Stimulated activated CD4-positive, alpha-beta T cell treated with anti-CD3 and anti-CD28 coated beads, TNF-alpha, amount 100 ng/mL, for 4 hours (primary cell): ENCODE results near the gene WFS1.

Experiments used
- DNase-seq, 3 experiments: peaks; one replicate each; pipeline ENCODE4 v3.0.0-alpha.2; 2020; ENCODE audit warnings: low read depth in 3 of 3

Gene WFS1

DNA sequence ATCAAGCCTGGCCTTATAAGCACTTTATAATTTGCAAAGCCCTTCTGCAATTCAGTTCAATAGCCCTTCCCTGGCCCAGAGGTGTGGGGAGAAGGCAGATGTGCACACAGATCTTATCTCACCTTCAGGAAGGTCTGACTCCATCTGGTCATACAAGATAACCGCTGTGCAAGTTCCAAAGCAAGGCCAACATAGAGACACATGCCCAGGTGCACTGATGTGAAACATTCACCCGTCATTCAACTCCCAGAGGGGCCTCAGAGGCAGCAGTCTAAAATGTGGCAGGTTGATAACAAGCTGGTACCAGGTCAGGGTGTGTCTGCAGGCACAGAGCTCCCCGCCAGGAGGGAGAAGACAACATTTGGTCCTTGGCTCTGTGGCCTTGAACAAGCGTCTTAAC, 10.9 kb upstream of the WFS1 start:
- DNase-seq: no peak

- DNase-seq: no peak
Observed at GRCh38 chr4:6259886-6260285, 9.8 kb upstream of the WFS1 start.

GRCh38 chr4:6262176-6262575, 7.5 kb upstream of the WFS1 start:
- DNase-seq: no peak

DNA sequence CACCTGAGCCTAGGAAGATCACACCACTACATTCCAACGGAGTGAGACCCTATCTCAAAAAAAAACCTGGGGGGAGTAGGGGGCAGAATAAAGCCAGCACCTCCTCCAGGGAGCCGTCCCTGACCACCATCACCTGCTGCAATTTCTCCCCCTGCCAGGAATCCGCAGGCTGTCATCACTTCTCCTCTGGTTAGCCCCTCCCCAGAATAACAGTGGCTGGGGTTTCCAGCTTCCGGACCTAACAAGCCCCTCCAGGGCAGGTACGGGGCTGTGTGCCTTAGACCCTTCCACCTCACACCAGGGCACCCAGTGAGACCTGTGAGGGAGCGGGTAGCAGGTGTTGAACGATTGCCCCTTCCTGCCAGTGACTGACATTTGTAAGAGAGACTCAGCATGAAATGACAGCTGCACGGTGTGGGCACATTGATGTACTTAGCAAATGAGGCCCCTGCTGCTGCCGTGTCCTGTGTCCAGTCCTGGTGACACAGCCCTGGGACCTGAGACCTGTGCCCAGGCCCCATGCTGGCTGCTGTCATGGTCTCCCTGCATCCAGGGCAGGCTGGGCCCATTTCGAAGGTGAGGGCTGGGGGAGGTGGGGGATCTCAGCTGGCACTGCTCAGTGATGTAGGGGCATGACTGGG, 6.7 kb upstream of the WFS1 start:
- no peak for DNase-seq

- DNase-seq: no peak
Observed at GRCh38 chr4:6263526-6264224, 6.0 kb upstream of the WFS1 start.

DNA sequence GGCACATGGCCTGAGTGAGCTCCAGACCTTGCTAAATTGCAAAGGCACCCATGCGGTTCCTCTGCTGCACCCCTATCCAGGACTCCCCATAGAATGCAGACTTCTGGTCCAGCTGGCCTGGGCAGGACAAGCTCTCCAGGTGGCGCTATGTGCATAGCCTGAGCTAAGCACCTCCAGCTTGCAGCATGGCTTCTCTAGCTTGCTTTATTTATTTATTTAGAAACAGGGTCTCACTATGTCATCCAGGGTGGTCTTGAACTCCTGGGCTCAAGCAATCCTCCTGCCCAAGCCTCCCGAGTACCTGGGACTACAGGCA, 5.5 kb upstream of the WFS1 start:
- no peak for DNase-seq

GRCh38 chr4:6265546-6265945, 4.1 kb upstream of the WFS1 start:
- no peak for DNase-seq

GRCh38 chr4:6267573-6267972, 2.1 kb upstream of the WFS1 start:
- DNase-seq: no peak

GRCh38 chr4:6268650-6269615, 717 bp upstream of the WFS1 start:
- DNase-seq: no peak

GRCh38 chr4:6270636-6271121, 1.0 kb downstream of the WFS1 start:
- DNase-seq: no peak

GRCh38 chr4:6271206-6271605, 1.6 kb downstream of the WFS1 start:
- DNase-seq: no peak

- no peak for DNase-seq
Observed at GRCh38 chr4:6271701-6272465, 2.2 kb downstream of the WFS1 start.

DNA sequence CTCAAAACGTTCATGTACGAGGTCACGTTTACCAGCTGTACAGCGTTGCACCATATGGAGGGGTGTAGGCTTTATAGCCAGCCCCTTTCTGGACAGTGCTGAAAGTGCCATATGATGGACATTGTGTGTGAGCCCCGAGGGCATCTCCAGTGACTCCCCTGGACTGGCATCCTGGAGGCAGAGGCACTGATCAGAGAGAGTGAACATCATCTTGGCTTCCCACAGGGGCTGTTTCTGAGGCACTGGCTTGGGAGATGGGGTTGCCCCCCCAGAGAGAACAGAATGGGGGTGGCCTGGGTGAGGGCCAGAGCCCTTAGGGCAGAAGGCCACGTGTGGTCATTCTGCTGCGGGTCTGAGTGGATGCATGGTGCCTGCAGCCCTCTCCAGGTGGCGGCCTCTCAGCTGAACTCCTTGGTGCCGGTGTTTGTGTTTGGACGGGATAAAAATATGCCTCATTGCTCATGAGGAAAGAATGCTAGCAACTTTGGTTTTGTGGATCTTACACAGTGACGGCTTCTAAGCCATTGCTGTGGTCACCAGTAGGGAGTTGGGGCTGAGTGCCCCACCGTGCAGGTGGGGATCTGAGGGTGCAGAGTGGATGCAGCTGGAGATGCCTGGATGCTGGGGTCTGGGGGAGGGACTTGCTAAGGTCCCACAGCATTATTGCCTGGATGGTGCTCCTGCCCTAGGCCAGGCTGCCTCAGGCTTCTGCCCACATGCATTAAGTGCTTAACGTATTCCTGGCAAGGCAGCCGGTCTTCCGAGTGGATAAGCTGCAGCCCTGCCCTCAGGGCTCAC, 3.4 kb downstream of the WFS1 start:
- DNase-seq: no peak

DNA sequence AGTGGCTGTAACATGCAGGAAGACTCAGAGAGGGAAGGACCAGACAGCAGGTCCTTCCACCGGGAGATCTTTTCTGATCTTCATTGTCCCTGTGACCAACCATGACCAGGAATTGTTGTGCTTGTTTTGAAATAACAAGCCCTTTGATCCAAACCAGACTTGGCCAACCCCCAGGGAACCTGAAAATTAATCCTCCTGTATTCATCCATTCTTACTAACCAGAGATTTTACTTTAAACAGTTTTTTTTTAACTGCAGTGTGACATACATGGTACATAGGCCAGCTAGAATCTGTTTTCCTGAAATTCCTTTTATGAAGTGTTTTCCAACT, 4.0 kb downstream of the WFS1 start:
- no peak for DNase-seq

GRCh38 chr4:6275351-6275750, 5.7 kb downstream of the WFS1 start:
- no peak for DNase-seq

- DNase-seq: no peak
Observed at GRCh38 chr4:6275898-6276806, 6.5 kb downstream of the WFS1 start.

GRCh38 chr4:6277139-6277802, 7.6 kb downstream of the WFS1 start:
- DNase-seq: no peak

DNA sequence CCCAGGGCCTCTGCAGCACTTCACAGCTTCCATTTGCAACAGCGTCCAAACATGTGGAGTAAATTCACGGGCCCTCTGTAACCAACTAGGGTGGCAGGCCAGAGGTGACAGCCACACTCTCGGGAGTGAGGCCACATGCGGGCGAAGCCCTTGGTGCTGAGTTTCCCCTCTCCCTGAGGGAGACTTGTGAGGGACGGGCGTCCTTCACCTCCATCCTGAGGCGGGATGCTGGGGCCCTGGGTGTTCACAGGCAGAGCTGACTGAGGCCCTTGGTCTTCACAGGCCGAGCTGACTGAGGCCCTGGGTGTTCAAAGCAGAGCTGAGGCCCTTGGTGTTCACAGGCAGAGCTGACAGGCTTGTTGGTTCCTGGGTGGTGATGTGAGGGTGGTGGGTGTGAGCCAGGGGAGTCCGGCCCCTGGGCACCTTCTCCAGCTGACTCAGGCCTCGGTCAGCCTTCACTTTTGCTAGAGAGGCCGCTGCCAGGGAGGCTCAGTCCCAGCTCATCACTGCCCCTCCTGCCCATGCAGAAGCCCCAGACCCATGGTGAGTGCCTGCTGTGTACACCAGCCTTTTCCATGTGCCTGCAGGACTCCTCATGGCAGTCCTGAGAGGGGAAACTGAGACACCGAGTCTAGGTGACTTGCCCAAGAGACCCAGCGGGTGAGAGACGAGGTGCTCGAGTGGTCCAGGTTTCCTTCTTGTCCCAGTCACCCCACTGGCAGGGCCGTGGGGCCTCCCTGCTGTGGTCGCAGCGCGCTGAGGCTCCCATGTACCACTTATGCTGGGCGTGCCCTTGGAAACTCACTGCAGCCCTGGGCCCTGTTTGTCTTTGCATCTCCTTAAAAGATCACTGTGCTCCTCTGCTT, 8.5 kb downstream of the WFS1 start:
- no peak for DNase-seq

DNA sequence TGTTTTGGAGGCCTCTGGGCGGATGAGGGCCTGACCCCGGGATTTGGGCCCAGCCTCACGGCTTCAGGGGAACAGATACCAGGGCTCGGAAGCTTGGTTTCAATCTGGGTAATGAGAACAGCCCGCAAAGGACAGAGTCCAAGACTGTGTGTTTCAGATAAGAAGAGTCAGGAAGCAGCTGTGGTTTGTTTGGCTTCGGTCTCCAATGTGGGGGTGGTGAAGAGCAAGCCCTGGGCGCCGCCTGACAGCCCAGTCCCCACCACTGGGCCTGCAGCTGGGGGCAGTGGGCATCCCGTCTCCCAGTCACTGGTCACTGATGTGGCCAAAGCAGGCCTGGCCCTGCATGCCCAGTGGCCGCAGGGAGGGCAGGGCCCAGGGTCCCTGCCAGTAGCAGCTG, 9.1 kb downstream of the WFS1 start:
- no peak for DNase-seq
